Kidney capillary endothelial cell (primary cell): ENCODE measurements around the gene ZDHHC11B.
A peak's percentile ranks its signal among the peaks of the same experiment; 100 is the strongest.

Experiments used
- DNase-seq: peaks from one replicate; pipeline ENCODE4 v3.0.0-alpha.2; 2018; ENCODE audit warnings: low spot score

Gene ZDHHC11B

DNA sequence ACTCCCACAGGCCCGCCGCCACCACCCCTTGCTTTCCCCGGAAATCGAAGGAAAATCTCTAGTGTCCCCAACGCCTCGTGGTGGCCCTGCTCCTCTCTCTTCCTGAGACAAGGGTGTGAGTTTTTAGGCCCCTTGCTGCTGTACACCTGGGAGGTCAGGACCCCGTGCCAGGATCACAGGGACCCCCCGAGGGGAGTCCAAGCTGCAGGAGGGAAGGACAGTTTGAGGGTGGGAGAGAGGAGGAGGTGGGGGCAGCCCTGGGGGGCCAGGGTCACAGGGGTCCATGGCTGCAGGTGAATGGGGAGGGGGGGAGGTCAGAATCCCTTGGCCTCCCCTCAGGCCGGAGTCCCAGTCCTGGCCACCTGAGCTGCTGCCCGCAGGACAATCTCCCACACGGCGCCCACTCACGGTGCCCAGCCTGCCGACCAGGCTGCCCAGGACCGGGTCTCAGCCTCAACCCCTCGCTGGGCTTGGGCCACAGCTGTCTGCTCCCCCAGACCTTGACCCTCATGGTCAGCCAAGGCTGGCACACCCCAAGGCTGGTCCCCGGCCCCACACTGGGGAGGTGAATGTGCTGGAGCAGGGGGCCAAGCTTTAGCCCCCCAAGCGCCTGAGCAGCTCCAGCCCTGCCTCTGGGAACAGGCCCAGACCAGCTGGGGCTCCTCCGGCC, 111.2 kb downstream of the ZDHHC11B start:
- no peak for DNase-seq

DNA sequence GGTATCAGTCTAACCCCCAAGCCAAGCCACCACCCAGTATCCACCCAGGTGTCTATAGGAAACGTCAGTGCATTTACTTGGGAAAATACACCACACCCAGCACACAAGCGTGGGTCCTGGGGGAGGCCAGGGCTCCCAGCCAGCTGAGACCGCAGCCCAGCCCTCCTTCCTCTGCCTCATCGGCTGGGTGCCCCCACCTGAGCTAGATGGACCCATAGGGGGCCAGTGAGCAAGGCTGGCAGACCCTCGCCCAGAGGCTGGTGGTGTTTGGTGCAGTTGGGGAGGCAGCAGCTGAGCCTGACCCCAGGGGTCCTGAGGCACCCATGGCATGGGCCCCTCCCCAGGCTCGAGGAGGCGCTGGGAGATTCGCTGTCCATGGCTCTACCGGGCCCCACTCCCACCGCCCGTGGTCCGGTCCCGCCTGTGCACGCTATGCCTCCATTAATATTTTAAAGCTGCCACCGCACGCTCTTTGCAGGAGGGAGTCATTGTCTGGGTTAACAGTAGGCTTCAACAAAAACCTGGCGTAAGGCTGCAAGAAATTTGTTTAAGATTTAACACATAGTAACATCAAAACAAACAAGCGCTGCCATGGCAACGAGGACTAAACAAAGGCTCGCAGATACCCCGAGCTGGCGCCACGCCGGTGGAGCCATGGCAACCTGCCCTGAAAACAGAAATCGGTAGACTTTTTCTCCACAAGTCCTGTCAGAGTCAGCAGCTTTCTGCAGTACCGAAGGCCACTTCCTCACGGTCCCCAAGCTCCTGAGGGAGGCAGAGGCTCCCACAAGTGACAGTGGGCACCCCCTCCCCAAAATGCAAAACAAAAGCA, 112.0 kb downstream of the ZDHHC11B start:
- peak; percentile 61 for DNase-seq

DNA sequence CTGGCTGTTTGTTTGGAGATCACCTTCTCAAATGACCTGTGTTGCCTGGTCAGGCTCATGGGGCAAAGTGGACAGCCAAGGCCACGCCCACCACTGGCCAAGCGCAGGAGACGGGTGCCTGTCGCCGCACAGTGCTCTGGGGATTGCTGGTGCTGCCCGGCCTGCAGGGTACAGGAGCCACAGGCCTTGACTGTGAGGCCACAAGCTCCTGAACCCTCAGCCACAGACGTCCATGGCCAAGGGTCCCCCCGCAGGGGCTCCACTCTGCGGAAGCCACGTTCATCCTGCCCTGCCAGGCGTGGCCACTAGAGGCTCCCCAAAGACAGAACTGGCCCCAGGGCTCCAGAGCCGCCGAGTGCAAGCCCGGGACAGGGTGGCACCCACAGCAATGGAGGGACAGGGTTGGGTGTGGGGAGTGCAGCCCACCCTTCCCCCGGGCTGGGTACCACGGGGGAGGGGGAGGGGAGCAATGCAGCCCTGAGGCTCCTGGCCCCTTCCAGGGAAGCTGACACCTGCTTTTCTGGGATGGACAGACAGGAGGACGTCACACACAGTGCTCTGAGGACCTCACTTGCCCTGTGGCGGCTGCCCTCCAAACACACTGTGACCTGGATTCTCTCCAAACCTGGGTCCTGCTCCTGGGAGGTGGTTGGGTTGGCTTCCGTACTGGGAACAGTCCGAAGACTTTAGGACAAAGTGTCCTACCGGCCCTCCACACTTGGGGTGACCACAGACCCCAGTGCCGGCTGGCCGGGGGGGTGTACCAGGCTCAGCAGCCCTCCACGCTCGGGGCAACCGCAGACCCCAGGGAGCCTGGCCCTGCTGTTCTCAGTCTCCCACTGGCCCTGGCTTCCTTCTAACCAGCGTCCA, 112.8 kb downstream of the ZDHHC11B start:
- DNase-seq, result peak; percentile 49

DNA sequence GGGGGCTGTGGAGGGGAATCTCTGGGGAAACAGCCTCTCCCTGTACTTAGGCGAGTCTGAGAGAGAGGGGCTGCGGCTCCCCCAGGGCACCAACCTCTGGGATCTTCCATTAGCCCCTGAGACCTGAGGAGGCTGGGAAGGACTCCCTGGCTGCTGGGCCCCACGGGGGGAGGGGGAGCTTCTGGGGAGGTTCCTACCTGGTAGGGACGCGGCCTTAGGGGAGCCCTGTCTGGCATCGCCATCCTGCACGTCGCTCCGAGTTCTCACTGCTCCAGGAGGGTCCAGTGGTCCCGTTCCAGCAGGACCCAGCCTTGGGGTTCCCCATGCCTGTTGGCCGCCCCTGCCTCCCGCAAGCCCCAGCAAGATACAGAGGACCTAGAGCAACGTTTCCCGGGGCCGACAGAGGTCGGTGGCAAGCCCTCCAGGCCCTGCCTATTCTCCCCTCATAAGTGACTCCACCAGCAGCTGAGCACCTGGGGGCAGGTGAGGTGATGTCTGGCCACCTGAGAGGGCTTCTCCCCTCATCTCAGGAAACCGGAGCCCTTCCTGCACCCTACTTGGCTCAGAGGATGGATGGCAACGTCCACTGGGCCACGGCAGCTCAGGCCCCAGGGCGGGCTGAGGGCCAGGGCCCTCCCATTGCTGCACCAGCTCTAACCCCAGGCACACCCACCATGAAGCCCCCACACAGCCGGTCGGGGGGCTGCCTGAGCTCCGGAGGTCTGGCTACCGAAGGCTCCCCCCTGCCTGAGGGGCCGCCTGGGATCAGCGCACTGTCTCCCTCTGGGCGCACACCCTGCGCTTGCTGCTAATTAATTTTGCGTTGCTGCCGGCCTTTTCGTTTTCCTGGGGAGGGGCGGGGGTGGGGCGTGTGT, 113.9 kb downstream of the ZDHHC11B start:
- DNase-seq, result no peak

DNA sequence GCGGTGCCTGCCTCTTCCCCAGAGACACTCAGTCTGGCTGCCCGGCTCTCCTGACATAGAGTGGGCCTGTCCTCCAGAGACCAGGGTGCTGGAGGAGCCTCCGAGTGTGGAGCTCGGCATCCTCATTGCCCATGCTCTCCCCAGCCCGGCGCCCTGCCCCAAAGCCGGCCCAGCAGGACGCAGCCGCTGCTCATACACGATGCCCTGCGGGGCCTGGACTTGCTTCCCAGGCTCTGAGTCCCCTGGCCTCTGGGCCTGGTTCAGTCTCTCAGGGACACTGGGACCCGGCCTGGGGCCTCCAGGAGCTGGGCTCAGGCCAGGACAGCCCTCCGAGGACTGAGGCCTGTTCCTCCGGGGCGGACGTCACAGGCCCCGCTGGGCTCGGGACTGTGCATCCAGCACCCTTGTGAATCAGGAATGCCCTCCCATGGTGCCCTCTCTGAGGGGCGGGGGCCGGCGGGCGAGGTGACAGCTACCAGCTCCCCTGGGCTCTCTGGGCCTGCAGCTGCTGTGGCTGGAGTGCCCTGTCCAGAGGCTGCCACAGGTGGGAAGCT, 114.6 kb downstream of the ZDHHC11B start:
- no peak for DNase-seq

DNA sequence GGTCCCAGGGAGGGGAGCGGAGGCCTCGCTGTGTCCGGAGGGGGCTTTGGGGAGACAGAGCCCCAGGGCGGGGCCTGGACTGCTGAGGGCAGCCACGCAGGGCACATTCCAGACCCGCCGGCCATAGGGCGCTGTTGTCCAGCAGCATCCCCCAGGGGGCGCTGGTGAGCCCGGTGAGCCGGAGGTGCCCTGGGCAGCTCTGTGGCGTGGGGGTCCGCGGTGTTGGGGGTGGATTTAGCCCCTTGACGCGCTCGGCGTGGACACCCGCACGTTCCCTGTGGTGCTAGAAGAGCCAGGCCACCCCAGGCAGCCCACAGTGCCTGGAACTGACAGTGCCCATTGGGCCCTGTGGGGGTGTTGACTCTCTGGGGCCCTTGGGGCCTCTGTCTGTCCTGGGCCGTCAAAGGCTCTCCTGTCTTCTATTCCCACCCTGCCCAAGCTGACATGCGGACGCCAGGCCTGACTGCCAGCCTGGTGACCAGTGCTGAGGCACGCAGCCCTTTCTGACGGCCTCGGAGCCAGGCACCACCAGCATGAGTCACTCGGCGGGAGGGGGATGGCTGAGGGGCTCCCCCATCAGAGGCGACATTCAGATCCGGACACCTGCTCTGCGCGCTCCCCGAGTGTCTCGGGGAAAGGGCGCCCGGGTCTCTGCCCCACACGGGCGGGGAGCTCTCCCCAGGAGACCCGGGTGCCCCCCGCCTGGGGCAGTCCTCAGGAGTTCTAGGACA, 115.3 kb downstream of the ZDHHC11B start:
- DNase-seq, result no peak

DNA sequence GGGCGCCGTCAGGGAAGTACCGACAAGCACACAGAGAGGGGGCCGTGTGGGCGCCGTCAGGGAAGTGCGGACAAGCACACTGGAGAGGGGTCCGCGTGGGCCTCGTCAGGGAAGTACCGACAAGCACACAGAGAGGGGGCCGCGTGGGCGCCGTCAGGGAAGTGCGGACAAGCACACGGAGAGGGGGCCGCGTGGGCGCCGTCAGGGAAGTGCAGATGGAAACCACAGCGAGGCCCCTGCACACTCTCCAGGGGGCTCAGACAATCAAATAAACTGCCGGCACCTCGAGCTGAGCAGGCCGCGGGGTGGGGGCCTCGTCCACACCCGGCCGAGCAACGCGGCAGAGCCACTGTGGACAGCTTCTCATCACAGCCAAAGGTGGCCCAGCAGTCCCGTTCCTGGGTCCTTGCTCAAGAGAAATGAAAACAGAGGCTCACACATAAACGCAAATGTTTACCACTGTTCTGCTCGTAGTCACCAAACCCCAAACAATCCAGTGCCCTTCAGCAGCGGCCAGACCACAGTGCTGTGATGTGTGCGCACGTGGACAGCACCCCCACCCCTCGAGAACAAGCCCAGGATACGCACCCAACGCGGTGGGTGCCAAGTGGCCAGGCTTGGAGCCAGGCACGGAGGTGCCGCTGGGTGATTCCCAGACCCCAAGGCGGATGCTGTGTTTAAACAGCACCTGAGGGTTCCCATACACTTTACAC, 116.1 kb downstream of the ZDHHC11B start:
- DNase-seq, result no peak

DNA sequence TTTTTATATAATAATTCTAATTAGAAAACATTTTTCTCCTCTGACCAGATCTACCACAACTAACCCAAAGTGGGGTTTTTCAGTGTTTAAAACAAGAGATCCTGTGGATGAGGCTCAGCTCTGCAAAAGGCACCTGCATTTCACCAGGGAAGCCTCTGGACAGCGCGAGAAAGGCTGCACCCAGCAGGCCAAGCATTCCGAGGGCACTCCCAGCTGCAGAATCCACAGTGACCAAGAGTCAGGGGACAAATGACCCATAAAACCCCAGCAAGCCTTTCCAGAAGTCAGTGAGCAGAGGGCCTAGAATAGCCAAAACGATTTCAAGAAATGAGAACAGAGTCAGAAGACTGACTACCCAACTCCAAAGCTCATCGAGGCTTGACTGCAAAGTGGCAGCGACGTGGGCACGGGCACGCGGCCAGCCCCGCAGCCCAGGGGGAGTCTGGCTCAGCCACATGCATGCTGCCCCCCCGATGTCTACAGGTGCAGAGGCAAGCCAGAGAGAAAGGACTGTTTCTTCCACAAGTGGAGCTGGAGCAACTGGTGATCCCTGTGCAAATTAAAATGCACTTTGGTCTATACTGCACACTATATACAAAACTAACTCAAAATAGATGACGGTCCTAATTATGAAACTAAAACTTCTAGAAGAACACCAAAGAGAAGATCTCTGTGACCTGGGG, 117.6 kb downstream of the ZDHHC11B start:
- no peak for DNase-seq

DNA sequence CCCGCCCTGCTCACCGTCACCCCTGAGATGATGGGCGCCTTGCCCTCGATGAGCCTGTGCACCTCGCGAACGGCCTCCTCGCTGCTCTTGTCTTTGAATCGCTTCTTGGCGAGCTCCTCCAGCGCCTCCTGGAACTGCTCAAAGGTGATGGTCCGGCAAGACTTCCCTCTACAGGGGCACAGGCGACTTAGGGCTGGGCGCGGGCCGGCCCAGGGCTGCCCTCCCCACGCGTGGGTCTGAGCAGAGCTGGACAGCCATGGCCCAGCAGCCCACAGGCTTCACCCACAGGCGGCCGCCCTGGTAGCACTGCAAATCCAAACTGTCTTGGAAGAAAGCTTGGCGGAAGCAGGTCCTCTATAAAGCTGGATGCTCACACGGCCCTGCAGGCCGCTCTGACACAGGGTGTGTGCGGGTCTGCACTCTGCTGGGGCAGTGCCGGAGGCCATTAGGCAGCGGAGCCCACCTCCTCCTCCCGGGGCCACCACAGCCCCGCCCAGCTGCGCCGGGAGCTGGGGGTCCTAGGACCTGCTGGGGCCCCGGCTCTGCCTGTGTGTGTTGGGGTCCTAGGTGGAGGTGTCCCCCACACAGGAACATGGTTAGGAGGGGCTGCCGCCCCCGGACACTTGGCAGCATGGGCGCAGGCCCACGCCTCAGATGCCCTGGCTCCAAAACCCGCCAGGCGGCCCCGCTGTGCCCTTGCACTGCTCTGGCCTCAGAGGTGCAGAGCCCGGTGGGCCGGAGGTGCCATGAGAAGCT, 118.4 kb downstream of the ZDHHC11B start:
- DNase-seq, result no peak

DNA sequence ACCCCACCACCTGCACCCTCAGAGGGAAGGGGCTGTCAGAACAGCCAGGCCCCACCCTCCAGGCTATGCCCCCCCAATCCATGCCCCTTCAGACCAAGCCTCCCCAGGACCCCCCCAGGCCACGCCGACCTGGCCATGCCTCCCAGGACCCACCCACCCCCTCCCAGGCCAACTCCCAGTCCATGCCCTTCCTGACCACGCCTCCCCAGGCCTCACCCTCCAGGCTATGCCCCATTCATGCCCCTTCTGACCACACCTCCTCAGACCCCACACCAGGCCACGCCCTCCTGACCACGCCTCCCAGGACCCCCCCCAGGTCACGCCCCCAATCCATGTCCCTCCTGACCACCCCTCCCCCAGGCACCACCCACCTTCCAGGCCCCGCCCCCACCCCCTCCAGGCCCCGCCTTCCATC, 119.0 kb downstream of the ZDHHC11B start:
- no peak for DNase-seq

DNA sequence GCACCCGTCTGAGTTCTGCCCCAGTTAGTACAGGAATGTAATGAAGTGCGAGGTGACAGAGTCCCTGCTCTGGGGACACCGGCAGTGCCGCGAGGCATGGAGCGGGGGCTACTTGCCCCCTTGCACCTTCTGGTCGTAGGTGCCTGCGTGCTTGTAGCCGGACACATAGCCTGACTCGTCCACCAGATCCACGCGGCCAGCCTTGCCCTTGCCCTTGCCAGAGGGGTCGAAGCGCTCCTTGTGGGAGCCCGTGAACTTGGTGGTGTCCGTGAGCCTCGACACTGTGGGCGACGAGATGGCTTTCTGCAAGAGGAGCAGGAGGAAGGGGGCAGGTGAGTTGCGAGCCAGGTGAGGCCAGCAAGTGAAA, 119.6 kb downstream of the ZDHHC11B start:
- DNase-seq, result no peak

DNA sequence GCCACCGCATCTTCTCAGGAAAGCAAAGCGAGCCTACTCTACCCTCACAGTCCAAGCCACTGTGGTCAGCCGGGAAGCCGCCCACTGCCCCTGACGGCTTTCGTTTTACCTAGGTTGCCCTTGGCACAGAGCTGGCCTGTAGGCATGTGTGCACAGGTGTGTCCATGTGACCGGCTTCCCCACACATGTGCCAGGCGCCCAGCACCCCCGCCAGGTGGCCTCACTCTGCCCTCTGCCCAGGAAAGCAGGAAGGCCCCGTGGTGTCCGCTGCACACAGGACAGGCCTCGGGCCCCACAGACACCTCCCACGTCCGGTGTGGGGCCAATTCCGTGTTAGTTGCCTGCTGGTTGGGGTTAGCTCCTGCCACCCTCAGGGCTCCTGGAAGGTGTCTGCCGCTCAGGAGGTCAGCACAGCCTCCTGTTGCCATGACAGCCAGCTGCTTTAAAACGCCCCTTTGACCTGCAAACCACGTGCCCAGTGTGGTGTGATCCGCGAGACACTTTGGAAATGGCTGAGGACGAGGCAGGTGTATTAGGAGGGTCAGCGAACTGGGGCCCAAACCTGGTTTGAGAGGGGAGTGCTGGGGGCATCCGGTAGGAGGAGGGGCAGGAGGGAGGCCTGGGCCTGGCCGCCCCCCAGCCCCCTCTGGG, 120.1 kb downstream of the ZDHHC11B start:
- no peak for DNase-seq

DNA sequence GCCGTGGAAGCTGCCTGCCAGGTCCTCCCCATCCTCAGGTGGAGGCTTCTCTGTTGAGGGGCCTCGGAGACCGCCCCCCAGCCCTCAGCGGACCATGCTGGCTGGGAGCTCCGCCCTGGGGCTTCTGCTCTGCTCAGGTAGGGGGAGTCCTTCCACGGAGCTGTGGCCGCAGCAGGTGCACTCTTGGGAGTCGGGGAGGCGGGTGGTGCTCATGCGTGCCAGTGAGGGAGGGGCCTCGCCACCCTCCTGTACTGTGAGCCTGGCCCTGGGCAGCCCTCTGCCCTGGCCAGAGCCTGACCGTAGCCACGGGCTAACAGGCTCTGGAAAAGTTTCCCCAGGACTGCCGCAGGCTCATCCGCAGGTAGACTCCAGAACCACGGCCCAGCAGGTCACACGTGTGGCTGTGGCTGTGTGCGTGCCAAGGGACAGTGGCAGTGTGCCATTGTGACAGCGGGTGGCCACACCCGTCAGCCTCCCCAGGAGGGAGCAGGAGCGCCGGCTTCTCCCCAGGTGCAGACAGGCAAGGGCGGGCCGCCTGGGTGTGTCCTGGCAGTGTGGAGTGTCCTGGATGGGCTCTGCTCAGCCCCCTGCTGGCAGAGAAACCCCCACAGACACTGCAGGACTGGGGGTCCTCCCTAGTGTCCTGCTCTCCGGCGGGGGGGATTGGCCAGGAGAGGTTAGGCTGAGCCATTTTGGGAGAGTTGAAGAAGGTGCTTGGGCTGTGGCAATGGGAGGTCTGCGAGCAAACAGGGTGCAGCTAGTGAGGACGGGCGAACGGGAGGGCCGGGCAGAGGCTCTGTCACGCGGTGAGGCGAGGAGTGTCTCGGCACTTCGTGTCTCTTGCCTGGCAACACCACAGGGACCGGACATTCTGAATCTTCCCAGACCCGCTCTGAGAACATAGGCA, 120.8 kb downstream of the ZDHHC11B start:
- DNase-seq, result no peak

DNA sequence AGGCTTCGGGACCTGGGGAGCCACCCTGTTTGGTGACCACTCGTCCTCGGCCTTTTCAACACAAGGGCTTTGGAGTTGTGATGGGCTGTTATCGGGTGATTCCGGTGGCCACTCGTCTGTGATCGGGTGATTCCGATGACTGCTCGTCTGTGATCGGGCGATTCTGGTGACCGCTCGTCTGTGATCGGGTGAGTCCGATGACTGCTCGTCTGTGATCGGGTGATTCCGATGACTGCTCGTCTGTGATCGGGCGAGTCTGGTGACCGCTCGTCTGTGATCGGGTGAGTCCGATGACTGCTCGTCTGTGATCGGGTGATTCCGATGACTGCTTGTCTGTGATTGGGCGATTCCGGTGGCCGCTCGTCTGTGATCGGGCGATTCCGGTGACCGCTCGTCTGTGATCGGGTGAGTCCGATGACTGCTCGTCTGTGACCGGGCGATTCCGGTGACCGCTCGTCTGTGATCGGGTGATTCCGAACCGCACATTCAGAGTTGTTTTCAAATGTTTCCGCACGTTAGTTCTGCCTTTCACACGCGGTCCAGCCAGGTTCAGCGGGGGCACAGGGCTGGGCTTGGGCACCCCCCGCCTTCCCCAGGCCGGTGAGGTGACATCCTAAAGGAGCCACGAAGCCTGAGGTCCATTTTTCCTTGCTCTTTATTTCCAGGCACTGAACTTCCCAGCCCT, 121.6 kb downstream of the ZDHHC11B start:
- no peak for DNase-seq

DNA sequence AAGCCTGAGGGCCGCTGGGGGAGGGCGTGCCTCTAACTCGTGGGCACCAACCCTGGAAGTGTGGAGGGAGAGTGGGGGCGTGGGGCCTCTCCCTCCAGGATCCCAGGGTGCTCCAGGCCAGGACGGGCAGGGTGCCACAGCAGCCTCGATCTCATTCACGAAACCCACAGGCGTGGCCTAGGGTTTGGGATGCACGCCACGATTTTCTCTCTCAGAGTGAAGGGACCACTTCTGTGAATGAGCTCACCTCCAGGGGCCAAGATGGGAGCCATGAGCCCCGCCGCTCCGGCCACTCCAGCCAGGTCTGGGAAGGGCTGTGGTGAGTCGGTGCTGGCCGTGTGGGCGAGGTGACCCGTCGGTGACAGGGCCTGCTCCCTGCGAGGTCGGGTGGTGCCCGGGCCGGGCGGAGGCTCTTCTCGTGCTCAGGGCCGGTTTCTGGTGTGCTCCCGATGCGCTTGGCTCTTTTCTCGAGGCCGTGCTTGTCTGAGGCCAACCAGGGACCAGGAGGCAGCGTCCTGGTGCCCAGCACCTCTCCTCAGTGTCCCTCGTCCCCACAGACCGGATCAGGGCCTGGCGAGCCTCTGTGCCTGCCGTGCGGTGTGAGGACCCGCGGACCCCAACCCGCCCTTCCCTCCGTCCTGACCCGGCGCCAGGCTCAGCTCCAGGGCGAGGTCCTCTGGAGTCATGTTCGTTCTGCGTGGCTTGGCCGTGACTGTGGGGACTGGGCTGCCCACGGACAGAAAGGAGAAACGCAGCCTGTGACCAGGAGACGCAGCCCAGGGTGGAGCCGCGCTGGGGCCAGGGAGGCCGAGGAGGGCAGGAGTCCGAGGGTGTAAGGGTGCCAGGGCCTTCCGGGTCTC, 122.4 kb downstream of the ZDHHC11B start:
- no peak for DNase-seq
